PC-9 (cell line): Measurements from ENCODE around the gene USP46. TPM values are rescaled to one million over a fixed set of nuclear protein-coding genes. Genes with fewer than 3 reads are reported as not detected.
A peak's percentile ranks its signal among the peaks of the same experiment; 100 is the strongest.

Experiments used
- BruUV-seq: library from RNA; stranded (reverse); fragments of 400-500 nt; replicated peaks from 2 replicates; lab custom pipeline; 2021; lab: Mats Ljungman, UMichigan
- CTCF ChIA-PET: fragments of 300-600 bp; sonication (Branson Sonifier 250); formaldehyde crosslinking; loops from one replicate; lab custom pipeline; 2022; ENCODE audit warnings: antibody characterized with exemption; lab: Charles Lee
- POLR2A ChIA-PET: fragments of 300-600 bp; sonication (Branson Sonifier 250); formaldehyde crosslinking; loops from one replicate; lab custom pipeline; 2022; ENCODE audit warnings: antibody characterized with exemption; ENCODE audit not compliant: unreplicated experiment; lab: Charles Lee
- DNase-seq, 2 experiments: peaks; one replicate each; pipeline versions ENCODE4 v3.0.0 to v3.0.0-alpha.2; 2015 to 2022; ENCODE audit warnings: mixed read lengths in 1 of 2
- H2AFZ ChIP-seq: fragments of 200-600 bp; sonication (generic); 2 replicates; pipeline ENCODE4 v1.8.1; 2017; ENCODE audit warnings: antibody characterized with exemption
- H3F3A ChIP-seq: fragments of 200-600 bp; sonication (generic); 2 replicates; pipeline ENCODE4 v1.8.1; 2017; ENCODE audit warnings: antibody characterized with exemption, mild to moderate bottlenecking, low read depth; ENCODE audit not compliant: insufficient read depth
- H3K27ac ChIP-seq: fragments of 200-600 bp; sonication (generic); 2 replicates; pipeline ENCODE4 v1.6.1; 2016; ENCODE audit warnings: mixed run types
- H3K27me3 ChIP-seq: fragments of 200-600 bp; sonication (generic); 2 replicates; pipeline ENCODE4 v1.6.1; 2016; ENCODE audit warnings: low read depth, mixed run types; ENCODE audit not compliant: insufficient read depth
- H3K36me3 ChIP-seq: fragments of 200-600 bp; sonication (generic); 2 replicates; pipeline ENCODE4 v1.6.1; 2016; ENCODE audit warnings: low read depth, mixed run types
- H3K4me1 ChIP-seq: fragments of 200-600 bp; sonication (generic); replicated peaks from 2 replicates; pipeline ENCODE4 v1.6.1; 2016; ENCODE audit warnings: mixed run types; ENCODE audit not compliant: insufficient read depth
- H3K4me2 ChIP-seq: fragments of 200-600 bp; sonication (generic); 2 replicates; pipeline ENCODE4 v1.6.1; 2017; ENCODE audit warnings: mixed run types
- H3K4me3 ChIP-seq: fragments of 200-600 bp; sonication (generic); 2 replicates; pipeline ENCODE4 v1.6.1; 2016; ENCODE audit warnings: mixed run types
- H3K79me2 ChIP-seq: fragments of 200-600 bp; sonication (generic); 2 replicates; pipeline ENCODE4 v1.6.1; 2017; ENCODE audit warnings: low read depth, mixed run types
- H3K9me2 ChIP-seq: fragments of 200-600 bp; sonication (generic); 2 replicates; pipeline ENCODE4 v1.8.1; 2017; ENCODE audit warnings: mild to moderate bottlenecking; ENCODE audit not compliant: insufficient read depth
- H3K9me3 ChIP-seq: fragments of 200-600 bp; sonication (generic); 2 replicates; pipeline ENCODE4 v1.8.1; 2016; ENCODE audit warnings: low read depth; ENCODE audit not compliant: insufficient read depth
- H4K20me1 ChIP-seq: fragments of 200-600 bp; sonication (generic); 2 replicates; pipeline ENCODE4 v1.8.1; 2017; ENCODE audit not compliant: insufficient read depth
- CTCF ChIP-seq: fragments of 200-600 bp; sonication (generic); conservative IDR thresholded peaks from 2 replicates; pipeline ENCODE4 v1.6.1; 2017; ENCODE audit warnings: mixed run types, antibody characterized with exemption, mild to moderate bottlenecking, moderate library complexity
- EZH2 ChIP-seq: fragments of 200-600 bp; sonication (generic); IDR thresholded peaks from 2 replicates; pipeline ENCODE4 v1.8.0; 2017; ENCODE audit warnings: antibody characterized with exemption, low read depth
- intact Hi-C: fragments of 100-400 bp; cut with micrococcal nuclease; formaldehyde crosslinking; loops from one replicate; pipeline ENCODE4 v1.10.0; 2022; ENCODE audit not compliant: unreplicated experiment
- total RNA-seq: library from RNA; stranded (reverse); gene quantifications from 2 replicates; pipeline ENCODE4 v1.2.3, GENCODE V29; 2021

Gene USP46
- total RNA-seq, 1 experiment from 2014 or later, result 17.1 TPM

- Histone ChIP-seq H4K20me1 (no peaks in the 10 kb centered on the region), H2AFZ (no peak overlapping the region), H3K36me3 (no peaks in the 10 kb centered on the region), H3K27ac (no peak overlapping the region), H3F3A (no peaks in the 10 kb centered on the region), H3K4me1 (no peaks in the 10 kb centered on the region), H3K9me3 (no peaks in the 10 kb centered on the region), H3K4me3 (no peak overlapping the region), H3K27me3 (no peaks in the 10 kb centered on the region), H3K4me2 (peak overlapping the region; percentile 35), H3K9me2 (no peaks in the 10 kb centered on the region), H3K79me2 (no peaks in the 10 kb centered on the region)
- BruUV-seq, result no TSS peak
- TF ChIP-seq EZH2, result no peak
- TF ChIP-seq CTCF, result peak; percentile 89
- CTCF ChIA-PET, result interaction anchor here (0.6 to 1.0 kb wide), 5 partner anchors 42 to 829 kb away, joined by 3 to 5 read pairs (median 4); no protein-coding TSS in a partner anchor
- intact Hi-C loops, result loop anchor here (5.0 kb wide), 2 partner anchors 167 to 437 kb away; no protein-coding TSS in a partner anchor
- POLR2A ChIA-PET, result no interaction called here
- peak in 1 of 2 experiments; percentile 63 for DNase-seq
Measured at GRCh38 chr4:52545099-52546069, 113.7 kb downstream of the USP46 start.

Other genes with a start within 250 kb of the USP46 start
- 0.73 and 0.92 TPM in 2 replicates for gene ERVMER34-1, start 92.1 kb upstream of the USP46 start, total RNA-seq
- 0.25 TPM in 1 of 2 replicates, not detected in the other for gene RASL11B, start 203.0 kb upstream of the USP46 start, total RNA-seq